GM19467 (cell line): ENCODE measurements around the gene ZCCHC7.
"Not testable (repeated sequence)": the region's sequence is repeated elsewhere in the genome, so short reads cannot be mapped to it uniquely, and the experiment has no call there.

Experiments
- ATAC-seq: cut with Tn5 transposase; IDR thresholded peaks from one replicate; pipeline ENCODE4 v1.9.1; 2021; ENCODE audit warnings: mild to moderate bottlenecking, moderate library complexity; ENCODE audit not compliant: unreplicated experiment

The ZCCHC7 gene

DNA sequence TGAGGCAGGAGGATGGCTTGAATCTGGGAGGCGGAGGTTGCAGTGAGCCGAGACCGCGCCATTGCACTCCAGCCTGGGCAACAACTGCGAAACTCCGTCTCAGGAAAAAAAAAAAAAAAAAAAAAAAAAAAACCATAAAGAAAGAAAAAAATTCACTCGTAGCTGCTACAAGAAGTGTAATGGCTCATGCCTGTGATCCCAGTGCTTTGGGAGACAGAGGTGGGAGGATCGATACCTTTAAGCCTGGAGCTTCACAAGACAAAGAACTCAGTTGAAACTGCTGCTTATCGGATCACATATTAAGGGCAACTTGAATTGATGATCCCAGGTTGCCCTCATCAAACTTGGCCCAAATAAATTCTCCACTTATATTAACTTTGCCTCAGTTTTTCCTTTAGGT is 1.0 kb upstream of the ZCCHC7 start:
- no peak for ATAC-seq

GRCh38 chr9:37120843-37121335 is 515 bp downstream of the ZCCHC7 start:
- peak; percentile 27 for ATAC-seq

DNA sequence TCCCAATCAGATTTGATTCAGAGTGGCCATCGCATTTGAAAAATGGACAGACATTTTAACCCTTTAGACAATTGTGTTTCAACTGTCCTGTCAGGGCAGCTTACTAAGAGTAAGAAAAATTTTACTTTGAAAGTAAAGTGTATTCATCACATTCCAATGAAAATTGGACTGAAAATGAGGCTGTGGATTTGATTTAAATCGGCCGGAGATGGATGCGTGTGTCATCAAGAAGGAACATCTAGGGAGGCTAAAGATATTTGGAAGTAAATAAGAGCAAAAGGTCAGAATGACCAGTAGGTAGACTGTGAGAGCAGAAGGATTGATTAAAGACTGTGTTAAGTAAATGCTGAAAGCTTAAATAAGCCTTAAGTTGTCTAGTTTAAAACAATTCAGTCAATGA is 1.5 kb downstream of the ZCCHC7 start:
- no peak for ATAC-seq

- ATAC-seq, result no peak
These were observed 5.9 kb downstream of the ZCCHC7 start for GRCh38 chr9:37126214-37126788.

DNA sequence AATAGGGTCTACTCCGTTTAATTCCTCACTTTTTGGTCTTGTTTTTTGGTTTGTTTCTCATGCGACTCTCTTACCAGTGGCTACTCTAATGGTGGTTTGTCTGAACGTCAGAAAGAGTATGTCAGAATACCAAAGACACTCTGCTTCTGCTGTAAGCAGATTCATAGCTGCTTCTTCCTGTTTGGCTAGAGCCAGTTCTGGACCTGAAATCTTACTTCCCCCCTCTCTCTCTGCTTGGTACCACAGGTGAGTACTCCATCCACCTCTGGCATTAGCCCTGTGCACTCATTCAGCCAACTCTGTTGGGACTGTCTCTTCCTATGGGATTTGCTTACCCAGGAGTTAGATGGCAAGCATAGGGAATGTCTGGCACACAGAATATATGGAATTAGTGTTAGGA is 6.6 kb downstream of the ZCCHC7 start:
- no peak for ATAC-seq

DNA sequence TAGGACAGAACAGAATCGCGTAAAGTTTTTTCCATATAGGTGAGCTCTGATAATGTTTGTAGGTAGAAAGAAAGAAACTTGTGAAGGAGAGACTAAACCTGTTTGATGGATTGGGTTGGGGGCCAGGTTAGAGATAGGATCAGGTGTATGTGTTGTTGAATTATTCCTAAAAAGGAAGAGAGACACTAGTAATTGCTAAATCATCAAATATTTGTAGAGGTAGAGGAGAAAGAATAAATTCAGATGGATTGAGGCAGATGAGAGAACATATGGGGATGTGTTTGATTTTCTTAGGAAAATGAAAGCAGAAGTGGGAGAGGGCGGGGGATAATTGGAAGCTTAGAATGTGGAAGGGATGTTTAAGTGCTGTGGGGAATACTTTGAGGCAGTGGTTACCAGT is 7.7 kb downstream of the ZCCHC7 start:
- no peak for ATAC-seq

DNA sequence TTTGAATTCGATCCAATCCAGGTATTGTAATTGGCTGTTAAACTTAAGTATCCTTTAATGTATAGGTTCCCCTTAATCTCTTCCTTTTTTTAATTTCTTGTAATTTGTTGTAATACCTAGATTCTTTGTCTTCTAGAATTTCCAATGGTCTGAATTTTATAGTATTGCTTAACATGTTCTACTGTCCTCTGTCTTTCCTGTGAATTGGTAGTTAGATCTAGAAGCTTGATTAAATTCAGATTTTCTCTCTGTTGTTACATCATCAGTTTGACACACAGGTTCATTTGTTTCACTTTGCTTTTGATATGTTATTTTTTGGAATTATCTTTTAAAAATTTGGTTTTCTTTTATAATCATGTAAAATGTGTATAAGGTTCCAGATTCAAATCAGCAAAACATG is 13.8 kb downstream of the ZCCHC7 start:
- ATAC-seq, result no peak

DNA sequence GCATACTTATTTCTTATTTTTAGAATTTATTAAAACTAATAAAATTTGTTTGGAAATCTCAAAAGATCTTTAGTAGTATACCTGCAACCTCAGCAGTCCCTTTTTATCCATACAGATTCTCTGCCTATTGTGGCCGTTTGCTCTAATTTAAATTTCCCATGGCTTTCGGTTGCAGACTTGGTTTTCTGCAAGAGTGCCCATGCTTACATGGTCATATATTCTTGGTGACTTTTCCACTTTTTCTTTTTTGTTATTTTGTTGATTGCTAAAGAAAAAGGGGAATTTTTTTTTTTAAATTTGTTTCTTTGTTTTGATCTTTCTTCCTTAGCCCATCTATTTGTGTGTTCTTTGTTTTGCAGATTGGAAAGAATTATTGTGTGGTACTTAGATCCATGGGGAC is 20.6 kb downstream of the ZCCHC7 start:
- ATAC-seq, result no peak

DNA sequence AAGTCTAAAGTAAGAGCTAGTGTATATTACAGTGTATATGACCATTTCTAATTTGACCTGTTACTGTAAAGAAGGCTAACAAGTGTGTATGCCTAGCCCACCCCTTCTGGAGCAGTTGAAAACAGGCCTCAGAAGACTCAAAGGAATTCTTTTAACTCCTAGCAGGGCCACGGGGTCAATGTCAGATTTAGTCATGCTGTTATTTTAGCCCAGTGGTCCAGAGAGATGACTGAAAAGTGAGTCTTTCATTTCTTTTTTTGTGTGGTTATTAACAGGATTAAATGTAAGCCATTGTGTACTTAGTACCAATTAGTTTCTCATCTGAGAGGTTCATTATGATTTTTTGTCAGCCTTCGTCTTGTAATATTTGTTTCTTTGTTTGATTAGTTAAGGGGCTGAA is 24.4 kb downstream of the ZCCHC7 start:
- ATAC-seq, result peak; percentile 52

GRCh38 chr9:37146410-37146809 is 26.0 kb downstream of the ZCCHC7 start:
- ATAC-seq, result no peak

DNA sequence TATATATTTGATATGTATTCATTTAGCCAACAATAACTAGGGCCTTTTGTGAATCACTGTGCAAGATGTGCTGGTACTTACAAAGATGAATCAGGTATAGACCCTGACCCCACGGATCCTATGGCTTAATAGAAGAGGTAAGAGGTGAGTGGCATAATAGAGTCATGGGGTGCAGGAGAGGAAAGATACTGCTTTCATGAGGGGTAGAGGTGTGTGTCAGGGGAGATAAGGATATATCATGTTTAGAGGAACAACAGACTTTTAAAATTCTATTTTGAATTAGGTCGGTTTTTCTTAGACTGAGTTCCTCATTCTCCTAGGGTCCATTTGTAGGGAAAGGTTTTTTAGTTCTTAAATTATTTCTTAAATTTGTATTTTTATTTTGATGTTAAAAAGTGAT is 27.8 kb downstream of the ZCCHC7 start:
- ATAC-seq, result no peak

DNA sequence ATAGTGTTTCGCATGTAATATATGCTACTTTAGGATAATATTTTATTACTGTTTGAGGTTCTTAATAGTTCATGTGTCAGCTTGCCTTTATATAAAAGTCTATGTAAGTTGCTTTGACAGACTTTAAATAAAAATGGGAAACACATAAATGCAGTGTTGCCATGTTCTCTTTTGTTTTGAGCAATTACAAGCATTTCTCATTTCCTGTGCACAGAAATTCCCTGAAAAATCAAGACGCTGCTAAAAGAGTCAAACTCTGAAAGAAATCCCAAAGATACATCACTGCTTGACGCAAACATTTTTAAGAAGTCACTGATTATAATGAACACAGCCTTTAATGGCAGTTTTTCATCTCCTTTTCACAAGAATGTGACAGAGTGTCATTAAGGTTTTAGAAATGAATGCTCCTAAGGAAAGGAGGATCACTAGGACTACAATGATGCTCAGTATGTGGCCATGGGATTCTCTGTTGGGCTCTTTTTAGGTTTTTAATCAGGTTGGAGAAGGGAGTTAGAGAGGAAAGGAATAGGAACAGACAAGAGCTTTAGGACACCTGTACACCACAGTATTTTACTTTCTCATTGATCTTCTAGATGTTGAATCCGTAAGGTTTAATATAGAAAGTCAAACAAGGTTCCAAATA is 29.4 kb downstream of the ZCCHC7 start:
- no peak for ATAC-seq

- no peak for ATAC-seq
These were observed 30.0 kb downstream of the ZCCHC7 start for GRCh38 chr9:37150415-37150814.

DNA sequence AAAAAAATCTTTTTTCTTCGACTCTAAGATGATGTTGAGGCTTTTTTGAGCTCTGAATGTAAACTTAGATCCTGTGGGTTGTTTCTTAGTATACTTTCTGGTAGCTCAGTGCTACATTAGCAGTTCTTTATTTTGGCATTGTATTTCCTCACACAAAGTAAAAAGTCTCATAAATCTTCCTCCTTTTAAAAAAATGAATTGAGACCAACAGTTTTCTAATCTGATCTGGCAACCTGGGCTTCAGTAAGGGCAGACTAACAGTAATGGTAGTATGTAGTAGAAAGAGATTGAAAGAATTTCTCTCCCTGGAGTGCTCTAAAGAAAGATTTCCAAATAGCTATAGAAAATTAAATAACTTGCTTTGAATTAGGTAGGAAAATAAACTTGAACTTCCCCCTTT is 31.4 kb downstream of the ZCCHC7 start:
- ATAC-seq, result no peak

GRCh38 chr9:37152365-37152764 is 32.0 kb downstream of the ZCCHC7 start:
- ATAC-seq, result no peak

DNA sequence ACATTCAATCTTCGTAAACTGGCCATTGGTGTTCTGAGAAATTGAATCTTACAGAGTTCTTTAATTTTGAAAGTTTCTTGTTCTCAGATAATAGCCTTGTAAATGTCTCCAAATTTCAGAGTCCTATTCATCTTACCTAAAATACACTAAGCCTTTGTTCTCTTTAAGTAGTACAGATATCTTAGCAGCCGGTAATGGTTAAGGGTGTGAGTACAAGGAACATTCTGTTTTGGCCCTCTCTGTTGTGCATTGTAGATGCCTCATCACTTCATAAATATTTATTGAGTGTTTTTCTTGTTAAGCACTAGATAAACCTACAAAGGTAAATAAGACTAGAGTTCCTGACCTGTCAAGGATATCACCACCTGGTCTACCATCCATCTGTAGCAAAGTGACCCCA is 35.2 kb downstream of the ZCCHC7 start:
- no peak for ATAC-seq

GRCh38 chr9:37156205-37156604 is 35.8 kb downstream of the ZCCHC7 start:
- no peak for ATAC-seq

DNA sequence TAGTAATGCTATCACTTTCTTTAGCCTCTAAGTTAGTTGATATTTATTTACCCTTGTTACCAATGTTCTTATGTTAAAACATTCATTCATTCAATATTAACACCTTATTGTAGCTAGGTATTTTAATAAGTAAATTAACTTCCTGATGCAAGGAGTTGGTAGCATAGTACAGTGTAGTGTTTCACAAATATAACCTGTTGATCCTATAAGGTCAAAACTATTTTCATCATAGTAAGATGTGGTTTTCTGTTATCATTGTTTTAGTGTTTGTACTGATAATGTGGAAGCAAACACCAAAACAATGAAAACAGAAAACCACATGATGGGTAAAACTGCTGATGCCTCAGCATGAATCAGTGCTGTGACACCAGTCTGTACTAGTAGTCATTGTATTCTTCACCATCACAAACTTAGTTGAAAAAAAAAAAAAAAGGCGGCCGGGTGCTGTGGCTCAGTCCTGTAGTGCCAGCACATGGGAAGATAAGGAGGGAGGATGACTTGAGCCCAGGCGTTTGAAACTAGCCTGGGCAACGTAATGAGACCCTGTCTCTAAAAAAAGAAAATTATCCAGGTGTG is 36.5 kb downstream of the ZCCHC7 start:
- no peak for ATAC-seq

DNA sequence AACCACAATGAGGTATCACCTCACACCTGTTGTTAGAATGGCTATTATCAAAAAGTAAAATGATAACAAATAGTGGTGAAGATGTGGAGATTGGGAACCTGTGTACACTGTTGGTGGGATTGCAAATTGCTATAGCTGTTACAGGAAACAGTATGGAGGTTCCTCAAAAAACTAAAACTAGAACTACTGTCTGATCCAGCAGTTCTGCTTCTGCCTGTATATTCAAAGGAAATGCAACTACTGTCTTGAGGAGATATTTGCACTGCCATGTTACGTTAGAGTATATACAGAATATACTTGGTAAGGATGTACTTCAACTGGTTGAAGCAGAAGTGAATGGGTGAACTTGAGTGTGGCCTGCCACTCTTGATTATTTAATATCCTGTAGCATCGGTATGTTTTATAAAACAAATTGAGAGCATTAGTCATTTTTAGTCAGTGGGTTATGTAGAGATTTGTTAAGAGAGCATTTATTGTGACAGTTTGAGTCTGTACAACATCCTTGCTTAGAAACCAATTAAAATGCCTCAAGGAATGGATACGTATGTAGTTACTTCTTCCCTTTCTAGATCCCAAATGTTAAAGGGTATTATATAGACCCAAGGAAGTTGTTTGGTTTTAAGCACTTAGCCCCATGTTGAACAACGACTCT is 37.5 kb downstream of the ZCCHC7 start:
- ATAC-seq, result no peak

GRCh38 chr9:37163299-37163698 is 42.9 kb downstream of the ZCCHC7 start:
- no peak for ATAC-seq

DNA sequence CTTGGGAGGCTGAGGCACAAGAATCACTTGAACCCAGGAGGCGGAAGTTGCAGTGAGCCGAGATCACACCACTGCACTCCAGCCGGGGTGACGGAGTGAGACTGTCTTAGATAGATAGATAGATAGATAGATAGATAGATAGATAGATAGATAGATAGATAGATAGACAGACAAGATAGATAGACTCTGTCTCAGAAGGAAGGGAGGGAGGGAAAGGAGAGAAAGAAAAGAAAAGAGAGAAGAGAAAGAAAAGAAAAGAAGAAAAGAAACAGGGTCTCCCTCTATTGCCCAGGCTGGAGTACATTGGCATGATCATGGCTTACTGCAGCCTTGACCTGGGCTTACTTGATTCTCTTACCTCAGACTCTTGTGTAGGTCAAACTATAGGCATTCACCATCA is 44.0 kb downstream of the ZCCHC7 start:
- not testable (repeated sequence) for ATAC-seq

GRCh38 chr9:37165644-37166043 is 45.3 kb downstream of the ZCCHC7 start:
- ATAC-seq, result no peak
